Small intestine (tissue), 7 donors: ENCODE measurements around the gene SORCS1. TPM values are rescaled to one million over a fixed set of nuclear protein-coding genes. Genes with fewer than 3 reads are reported as not detected.

ENCODE experiments used
- DNase-seq, 2 donors: peaks; one replicate each; pipeline versions ENCODE4 v3.0.0 to v3.0.0-alpha.2; 2013
- FAIRE-seq: peaks from 2 replicates; lab custom pipeline; 2012; peaks lifted over from hg19 to GRCh38; lab: Jason Lieb, UNC
- H3K27ac ChIP-seq, 3 donors: one replicate each; pipeline ENCODE4 v1.5.1; 2013; ENCODE audit warnings: low read length in 2 of 3, mild to moderate bottlenecking in 2 of 3, control low read depth in 1 of 3, inconsistent platforms in 1 of 3, low read depth in 1 of 3, moderate library complexity in 1 of 3
- H3K27me3 ChIP-seq, 3 donors: one replicate each; pipeline ENCODE4 v1.6.1; 2013; ENCODE audit warnings: low read length in 3 of 3, inconsistent platforms in 1 of 3; ENCODE audit not compliant: control insufficient read depth in 3 of 3, insufficient read depth in 3 of 3
- H3K36me3 ChIP-seq, 3 donors: one replicate each; pipeline ENCODE4 v1.6.1; 2013; ENCODE audit warnings: low read length in 3 of 3, inconsistent platforms in 1 of 3, low read depth in 1 of 3, mild to moderate bottlenecking in 1 of 3, moderate library complexity in 1 of 3; ENCODE audit not compliant: control insufficient read depth in 3 of 3, insufficient read depth in 2 of 3
- H3K4me1 ChIP-seq, 3 donors: one replicate each; pipeline ENCODE4 v1.6.1; 2013; ENCODE audit warnings: low read length in 2 of 3, inconsistent platforms in 1 of 3, low read depth in 1 of 3, mild to moderate bottlenecking in 1 of 3, moderate library complexity in 1 of 3; ENCODE audit not compliant: control insufficient read depth in 3 of 3, insufficient read depth in 2 of 3
- H3K4me3 ChIP-seq, 3 donors: one replicate each; pipeline ENCODE4 v1.5.1; 2013; ENCODE audit warnings: low read length in 3 of 3, control low read depth in 1 of 3, inconsistent platforms in 1 of 3, low read depth in 1 of 3, mild to moderate bottlenecking in 1 of 3, moderate library complexity in 1 of 3
- H3K9me3 ChIP-seq, 2 donors: one replicate each; pipeline ENCODE4 v1.6.1; 2013; ENCODE audit warnings: low read depth in 1 of 2, low read length in 1 of 2; ENCODE audit not compliant: control insufficient read depth in 2 of 2, insufficient read depth in 1 of 2
- WGBS, 3 donors: extraction: QIAGEN DNeasy Blood & Tissue Kit; methylation state at CpG; one replicate each; pipeline ENCODE4 v1.1.7; 2013; 5-methylcytosine and 5-hydroxymethylcytosine counted together
- polyA plus RNA-seq, 4 donors: library from polyadenylated mRNA; stranded (reverse) in 3 of 4; unstranded in 1 of 4; fragments of 200-250 nt in 3 of 4; fragments of 120-200 nt in 1 of 4; gene quantifications; one replicate each; pipeline versions ENCODE4 v1.2.1 to v1.2.3, GENCODE V29; 2013
- donor health status: healthy with polysubstance abuse.
- donor health status: control.
- donor health status: control.
- donor health status: Bipolar disorder and iron deficiency.
- donor health status: healthy.

Gene SORCS1
- polyA plus RNA-seq, 4 donors: under 0.01 to 1.4 (median 1.3) TPM; not detected in 1

- Histone ChIP-seq H3K27ac (no peak overlapping the region), H3K4me1 (no peaks in the 10 kb centered on the region), H3K27me3 (no peaks in the 10 kb centered on the region), H3K9me3 (no peaks in the 10 kb centered on the region), H3K4me3 (no peak overlapping the region), H3K36me3 (no peaks in the 10 kb centered on the region)
- no peak for FAIRE-seq
- DNase-seq: no peak
- 70 to 78% (median 73%) methylated on average over 3 of the region's 3 CpGs for WGBS, 3 donors
These were observed 197.1 kb downstream of the SORCS1 start for GRCh38 chr10:106967452-106967851.

GRCh38 chr10:106960812-106961211, 203.7 kb downstream of the SORCS1 start:
- no peak for DNase-seq
- no peak for FAIRE-seq

GRCh38 chr10:106959521-106959920, 205.0 kb downstream of the SORCS1 start:
- no peak overlapping the region for H3K27ac ChIP-seq
- WGBS, 3 donors: 58 to 74% (median 71%) methylated on average over 3 of the region's 3 CpGs
- no peaks in the 10 kb centered on the region for H3K4me1 ChIP-seq
- no peaks in the 10 kb centered on the region for H3K36me3 ChIP-seq
- DNase-seq: no peak
- no peak overlapping the region for H3K4me3 ChIP-seq
- no peaks in the 10 kb centered on the region for H3K27me3 ChIP-seq
- H3K9me3 ChIP-seq: no peaks in the 10 kb centered on the region
- no peak for FAIRE-seq

More at GRCh38 chr10:106960812-106961211, 203.7 kb downstream of the SORCS1 start:
- no peak overlapping the region for H3K4me3 ChIP-seq
- 86 to 95% (median 94%) methylated on average over 1 of the region's 1 CpG for WGBS, 3 donors
- H3K36me3 ChIP-seq: no peaks in the 10 kb centered on the region
- no peaks in the 10 kb centered on the region for H3K4me1 ChIP-seq
- H3K27ac ChIP-seq: no peak overlapping the region
- H3K9me3 ChIP-seq: no peaks in the 10 kb centered on the region
- H3K27me3 ChIP-seq: no peaks in the 10 kb centered on the region

GRCh38 chr10:106958589-106959361, 205.7 kb downstream of the SORCS1 start:
- no peaks in the 10 kb centered on the region for H3K4me1 ChIP-seq
- H3K9me3 ChIP-seq: no peaks in the 10 kb centered on the region
- FAIRE-seq: no peak
- DNase-seq: no peak
- WGBS, 3 donors: 75 to 76% (median 76%) methylated on average over 11 of the region's 11 CpGs
- H3K27ac ChIP-seq: no peak overlapping the region
- no peaks in the 10 kb centered on the region for H3K27me3 ChIP-seq
- no peaks in the 10 kb centered on the region for H3K36me3 ChIP-seq
- no peak overlapping the region for H3K4me3 ChIP-seq

- FAIRE-seq: no peak
- Histone ChIP-seq H3K9me3 (no peaks in the 10 kb centered on the region), H3K27me3 (no peaks in the 10 kb centered on the region)
These were observed 206.5 kb downstream of the SORCS1 start for GRCh38 chr10:106957823-106958588.

GRCh38 chr10:106956216-106956915, 208.1 kb downstream of the SORCS1 start:
- Histone ChIP-seq H3K4me3 (no peak overlapping the region), H3K27ac (no peak overlapping the region), H3K9me3 (no peaks in the 10 kb centered on the region), H3K36me3 (no peaks in the 10 kb centered on the region), H3K27me3 (no peaks in the 10 kb centered on the region), H3K4me1 (no peaks in the 10 kb centered on the region)
- no peak for FAIRE-seq
- no peak for DNase-seq
- WGBS, 3 donors: 51 to 73% (median 66%) methylated on average over 4 of the region's 4 CpGs

More at GRCh38 chr10:106957823-106958588, 206.5 kb downstream of the SORCS1 start:
- Histone ChIP-seq H3K4me3 (no peak overlapping the region), H3K36me3 (no peaks in the 10 kb centered on the region), H3K4me1 (no peaks in the 10 kb centered on the region), H3K27ac (no peak overlapping the region)
- DNase-seq: no peak
- WGBS, 3 donors: 57 to 74% (median 65%) methylated on average over 12 of the region's 12 CpGs

GRCh38 chr10:106955133-106955532, 209.4 kb downstream of the SORCS1 start:
- no peak for DNase-seq
- 90 to 92% (median 92%) methylated on average over 9 of the region's 9 CpGs for WGBS, 3 donors
- no peak for FAIRE-seq
- Histone ChIP-seq H3K4me1 (no peaks in the 10 kb centered on the region), H3K27me3 (no peaks in the 10 kb centered on the region), H3K4me3 (no peak overlapping the region), H3K27ac (no peak overlapping the region), H3K9me3 (no peaks in the 10 kb centered on the region), H3K36me3 (no peaks in the 10 kb centered on the region)

- WGBS, 3 donors: 70 to 91% (median 76%) methylated on average over 1 of the region's 1 CpG
These were observed 212.5 kb downstream of the SORCS1 start for GRCh38 chr10:106952033-106952432.

More at GRCh38 chr10:106952033-106952432, 212.5 kb downstream of the SORCS1 start:
- Histone ChIP-seq H3K27me3 (no peaks in the 10 kb centered on the region), H3K4me1 (no peaks in the 10 kb centered on the region), H3K27ac (no peak overlapping the region), H3K4me3 (no peak overlapping the region), H3K9me3 (no peaks in the 10 kb centered on the region), H3K36me3 (no peaks in the 10 kb centered on the region)
- FAIRE-seq (no peak), DNase-seq (no peak)
